CD8-positive, alpha-beta memory T cell (primary cell): Measurements from ENCODE around the gene DPYD. TPM values are rescaled to one million over a fixed set of nuclear protein-coding genes. Genes with fewer than 3 reads are reported as not detected.

Experiments used
- CTCF ChIA-PET: fragments of 350-600 bp; sonication (Branson Sonifier 250); formaldehyde crosslinking; loops from one replicate; lab custom pipeline; 2021; ENCODE audit warnings: antibody characterized with exemption; lab: Charles Lee
- POLR2A ChIA-PET: fragments of 350-600 bp; sonication (Branson Sonifier 250); formaldehyde crosslinking; loops from one replicate; lab custom pipeline; 2021; ENCODE audit warnings: antibody characterized with exemption; lab: Charles Lee
- DNase-seq, 5 donors: peaks; one replicate each; pipeline versions ENCODE4 v3.0.0 to v3.0.0-alpha.2; 2020 to 2022; ENCODE audit warnings: mixed read lengths in 1 of 5
- H3K27ac ChIP-seq: one replicate; pipeline ENCODE4 v1.7.0; 2013; ENCODE audit warnings: low read depth, mild to moderate bottlenecking, low read length, moderate library complexity
- H3K27me3 ChIP-seq: 2 replicates; pipeline ENCODE4 v1.7.0; 2013; ENCODE audit warnings: low read length, mild to moderate bottlenecking; ENCODE audit not compliant: insufficient read depth, poor library complexity, severe bottlenecking
- H3K36me3 ChIP-seq: 2 replicates; pipeline ENCODE4 v1.7.0; 2013; ENCODE audit warnings: mild to moderate bottlenecking, low read length, moderate library complexity; ENCODE audit not compliant: insufficient read depth
- H3K4me1 ChIP-seq: 2 replicates; pipeline ENCODE4 v1.7.0; 2013; ENCODE audit warnings: mild to moderate bottlenecking, low read length, moderate library complexity; ENCODE audit not compliant: insufficient read depth
- H3K4me3 ChIP-seq: 2 replicates; pipeline ENCODE4 v1.7.0; 2013; ENCODE audit warnings: mild to moderate bottlenecking, low read length
- H3K9me3 ChIP-seq: 2 replicates; pipeline ENCODE4 v1.7.0; 2013; ENCODE audit warnings: mild to moderate bottlenecking, low read length
- H3K27ac Mint-ChIP-seq, 8 donors: one replicate each; pipeline ENCODE4 v1.8.0; 2020 to 2021; ENCODE audit warnings: mixed read lengths in 8 of 8, mild to moderate bottlenecking in 6 of 8, inconsistent platforms in 3 of 8, moderate library complexity in 3 of 8
- H3K27me3 Mint-ChIP-seq, 2 donors: one replicate each; pipeline ENCODE4 v1.8.0; 2020 to 2021; ENCODE audit warnings: mixed read lengths in 2 of 2, mild to moderate bottlenecking in 1 of 2, moderate library complexity in 1 of 2
- H3K36me3 Mint-ChIP-seq, 3 donors: one replicate each; pipeline ENCODE4 v1.8.0; 2020 to 2021; ENCODE audit warnings: mixed read lengths in 3 of 3, inconsistent platforms in 1 of 3, mild to moderate bottlenecking in 1 of 3
- H3K4me1 Mint-ChIP-seq, 3 donors: one replicate each; pipeline ENCODE4 v1.8.0; 2020 to 2021; ENCODE audit warnings: mixed read lengths in 3 of 3, inconsistent platforms in 1 of 3, mild to moderate bottlenecking in 1 of 3
- H3K4me3 Mint-ChIP-seq, 7 donors: one replicate each; pipeline ENCODE4 v1.8.0; 2020 to 2021; ENCODE audit warnings: mixed read lengths in 7 of 7, mild to moderate bottlenecking in 6 of 7, moderate library complexity in 4 of 7, inconsistent platforms in 2 of 7
- H3K9me3 Mint-ChIP-seq, 5 donors: one replicate each; pipeline ENCODE4 v1.8.0; 2020 to 2022; ENCODE audit warnings: mixed read lengths in 5 of 5, mild to moderate bottlenecking in 3 of 5, moderate library complexity in 2 of 5, inconsistent platforms in 1 of 5
- polyA plus RNA-seq: library from polyadenylated mRNA; unstranded; fragments of 300-500 nt; fragmentation: Illumina TruSeq; gene quantifications from one replicate; pipeline ENCODE4 v1.2.3, GENCODE V29; 2021
- total RNA-seq, 2 experiments: library from RNA; stranded (reverse); gene quantifications; one replicate each; pipeline ENCODE4 v1.2.3, GENCODE V29; 2021

The DPYD gene
- total and polyA plus RNA-seq, 3 experiments from 2014 or later = 9.6 to 43.9 (median 10.3) TPM

DNA sequence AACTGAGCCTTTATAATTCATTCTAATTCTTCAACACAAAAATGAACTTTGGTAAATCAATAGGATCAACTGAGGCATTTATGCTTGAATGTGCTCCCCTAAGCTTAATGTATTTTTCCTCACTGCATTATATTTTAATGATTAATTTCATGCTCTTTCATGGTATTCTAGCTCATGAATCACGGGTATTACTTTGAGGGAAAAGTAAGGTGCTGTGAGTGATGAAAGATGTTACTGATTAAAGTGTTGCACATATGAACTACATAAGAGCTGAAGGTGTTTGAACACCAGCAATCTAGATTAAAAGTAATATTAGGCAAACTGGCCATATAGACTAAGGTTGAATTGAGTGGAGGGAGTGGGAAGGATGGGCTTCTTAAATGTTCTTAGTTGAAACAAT, 1.9 kb downstream of the DPYD start:
- no peak for DNase-seq
- Histone ChIP-seq H3K4me3 (peak overlapping the region; percentile 96), H3K27ac (no peak overlapping the region), H3K9me3 (no peaks in the 10 kb centered on the region), H3K27me3 (no peaks in the 10 kb centered on the region), H3K4me1 (peaks cover 29% of the 10 kb centered on the region), H3K36me3 (no peaks in the 10 kb centered on the region)
- ChIA-PET CTCF (interaction anchor here (0.8 kb wide), 1 partner anchor 16 kb away, joined by 3 read pairs; no protein-coding TSS in a partner anchor), POLR2A (no interaction called here)
- Mint-ChIP-seq H3K27me3 (no peaks in the 10 kb centered on the region), H3K36me3 (peaks cover 0 to 17% (median 2%) of the 10 kb centered on the region in 3 donors), H3K4me1 (peaks cover 52 to 73% (median 72%) of the 10 kb centered on the region in 3 donors), H3K27ac (peak overlapping the region in 5 of 8 donors; percentile 67 to 97 (median 93)), H3K4me3 (peak overlapping the region; percentile 95 to 100 (median 98)), H3K9me3 (no peaks in the 10 kb centered on the region)

DNA sequence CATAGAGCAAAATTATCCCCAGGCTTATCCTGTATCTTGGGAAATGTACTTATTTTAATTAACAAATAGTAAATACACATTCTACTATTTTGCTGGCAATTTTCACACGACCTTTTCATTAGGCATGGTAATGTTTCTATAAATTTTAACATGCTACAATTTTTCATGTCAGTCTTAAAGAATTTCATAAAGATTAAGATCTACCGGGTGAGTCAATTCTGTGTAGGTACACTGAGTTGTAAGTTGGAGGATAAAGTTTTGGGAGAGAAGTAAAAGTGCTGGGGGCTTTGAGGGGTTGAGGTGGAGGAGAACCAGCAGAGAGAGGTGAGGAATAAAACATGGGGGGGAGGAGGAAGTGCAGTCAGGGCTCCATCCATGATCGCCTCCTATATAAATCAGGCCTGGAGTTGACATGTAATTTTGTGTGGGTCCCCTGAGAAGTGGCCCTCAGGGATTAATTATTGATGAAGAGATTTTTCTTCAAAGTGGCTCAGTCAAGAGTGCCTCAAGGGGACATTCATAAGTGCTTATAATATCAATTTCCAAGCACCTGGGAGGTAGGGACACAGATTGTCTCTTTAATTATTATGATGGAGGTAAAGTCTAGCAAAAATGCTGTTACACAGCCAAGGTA, 7.2 kb downstream of the DPYD start:
- Mint-ChIP-seq H3K4me3 (no peak overlapping the region), H3K9me3 (no peaks in the 10 kb centered on the region), H3K4me1 (peaks cover 51 to 74% (median 71%) of the 10 kb centered on the region in 3 donors), H3K36me3 (peaks cover 0 to 2% (median 0%) of the 10 kb centered on the region in 3 donors), H3K27me3 (no peaks in the 10 kb centered on the region), H3K27ac (no peak overlapping the region)
- DNase-seq = no peak
- POLR2A ChIA-PET = interaction anchor here (0.7 kb wide), 1 partner anchor 65 kb away, joined by 3 read pairs; no protein-coding TSS in a partner anchor
- no peak overlapping the region for H3K27ac ChIP-seq
- H3K4me1 ChIP-seq = peaks cover 32% of the 10 kb centered on the region
- no peaks in the 10 kb centered on the region for H3K27me3 ChIP-seq
- CTCF ChIA-PET = interaction anchor here (1.0 kb wide), 1 partner anchor 23 kb away, joined by 3 read pairs; no protein-coding TSS in a partner anchor
- no peak overlapping the region for H3K4me3 ChIP-seq
- no peaks in the 10 kb centered on the region for H3K36me3 ChIP-seq
- H3K9me3 ChIP-seq = no peaks in the 10 kb centered on the region

DNA sequence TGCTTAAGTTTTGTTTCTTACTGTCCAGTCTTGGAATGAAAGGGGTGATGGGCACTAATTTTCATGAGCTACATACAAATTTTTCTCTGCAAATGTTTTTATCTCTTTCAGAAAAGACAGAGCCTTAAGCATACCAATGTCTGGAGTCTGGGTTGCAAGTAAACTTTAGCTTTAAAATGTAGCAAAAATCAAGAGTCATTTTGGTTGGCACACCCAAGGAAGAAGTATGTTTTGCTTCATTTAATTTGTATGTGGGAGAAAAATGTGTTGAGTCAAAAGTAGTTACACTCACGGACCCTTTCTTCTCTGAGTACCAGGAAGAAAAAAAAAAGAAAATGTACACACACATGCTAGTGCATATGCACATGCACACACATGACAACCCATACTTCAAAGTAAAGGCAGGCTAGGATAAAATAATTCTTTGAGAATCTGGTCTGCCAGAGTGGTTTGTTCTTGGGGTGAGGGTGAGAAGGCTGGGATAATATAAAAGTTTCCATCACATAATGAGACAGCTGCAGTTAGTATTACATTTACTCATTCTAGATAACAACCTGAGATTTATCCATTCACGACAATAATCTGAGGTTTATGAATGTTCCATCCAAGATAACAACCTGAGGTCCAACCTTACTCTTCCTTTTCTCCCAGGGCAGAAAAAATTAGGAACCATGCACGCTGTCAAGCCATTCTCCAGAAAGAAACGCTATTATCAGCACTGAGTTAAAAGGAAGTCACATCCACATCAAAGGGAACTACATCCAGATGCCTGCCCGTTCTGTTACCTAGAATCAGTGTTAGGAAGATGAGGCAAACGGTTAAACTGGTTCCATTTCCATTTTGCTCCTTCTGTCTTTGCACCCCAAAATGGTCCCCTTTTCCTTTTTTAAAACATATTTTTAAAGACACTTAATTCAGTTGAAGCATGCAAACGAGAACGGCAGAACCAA, 9.3 kb downstream of the DPYD start:
- H3K9me3 ChIP-seq = no peaks in the 10 kb centered on the region
- Mint-ChIP-seq H3K27ac (no peak overlapping the region), H3K9me3 (no peaks in the 10 kb centered on the region), H3K4me1 (peaks cover 35 to 54% (median 51%) of the 10 kb centered on the region in 3 donors), H3K4me3 (peak overlapping the region in 2 of 7 donors; percentile 21 to 40), H3K27me3 (no peaks in the 10 kb centered on the region), H3K36me3 (peaks cover 0 to 2% (median 0%) of the 10 kb centered on the region in 3 donors)
- peak in 1 of 5 donors; percentile 17 for DNase-seq
- H3K4me3 ChIP-seq = no peak overlapping the region
- no peak overlapping the region for H3K27ac ChIP-seq
- no peaks in the 10 kb centered on the region for H3K27me3 ChIP-seq
- H3K4me1 ChIP-seq = peaks cover 16% of the 10 kb centered on the region
- H3K36me3 ChIP-seq = no peaks in the 10 kb centered on the region
- ChIA-PET CTCF (no interaction called here), POLR2A (no interaction called here)

DNA sequence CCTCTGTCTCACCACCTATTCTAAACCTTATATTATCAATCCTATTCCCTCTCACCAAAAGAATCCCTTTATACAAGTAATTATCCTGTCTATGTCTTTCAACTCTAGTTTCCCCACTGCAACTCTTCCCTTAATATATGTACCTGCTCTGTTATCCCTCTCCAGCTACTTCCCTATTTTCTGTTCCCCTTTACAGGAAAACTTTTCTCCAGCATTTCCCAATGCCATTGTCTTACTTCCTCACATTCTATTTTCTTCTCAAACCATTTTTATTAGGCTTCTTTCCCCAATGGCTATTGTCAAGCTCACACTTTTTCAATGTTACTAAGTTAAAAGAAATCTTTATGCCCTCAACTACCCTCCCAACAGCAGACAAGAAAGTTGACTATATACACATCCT, 11.6 kb downstream of the DPYD start:
- Mint-ChIP-seq H3K9me3 (no peaks in the 10 kb centered on the region), H3K27ac (no peak overlapping the region), H3K4me3 (no peak overlapping the region), H3K4me1 (peaks cover 32 to 41% (median 38%) of the 10 kb centered on the region in 3 donors), H3K36me3 (peaks cover 0 to 2% (median 0%) of the 10 kb centered on the region in 3 donors), H3K27me3 (no peaks in the 10 kb centered on the region)
- Histone ChIP-seq H3K27me3 (no peaks in the 10 kb centered on the region), H3K9me3 (no peaks in the 10 kb centered on the region), H3K4me3 (no peak overlapping the region), H3K36me3 (no peaks in the 10 kb centered on the region), H3K27ac (no peak overlapping the region), H3K4me1 (peaks cover 16% of the 10 kb centered on the region)
- DNase-seq = no peak
- CTCF ChIA-PET = no interaction called here
- POLR2A ChIA-PET = no interaction called here

DNA sequence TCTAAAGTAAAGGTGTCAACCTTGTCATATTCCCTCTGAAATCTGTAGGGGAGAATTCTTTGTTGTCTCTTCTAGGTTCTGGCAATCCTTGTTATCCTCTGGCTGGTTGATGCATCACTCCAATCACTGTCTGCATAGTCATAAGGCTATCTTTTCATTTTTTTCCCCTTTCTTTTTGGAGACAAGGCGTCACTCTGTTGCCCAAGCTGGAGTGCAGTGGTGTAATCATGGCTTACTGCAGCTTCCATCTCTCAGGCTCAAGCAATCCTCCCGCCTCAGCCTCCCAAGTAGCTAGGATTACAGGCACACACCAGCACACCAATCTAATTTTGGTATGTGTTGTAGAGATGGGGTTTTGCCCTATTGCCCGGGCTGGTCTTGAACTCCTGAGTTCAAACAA, 12.9 kb downstream of the DPYD start:
- Histone ChIP-seq H3K4me3 (no peak overlapping the region), H3K4me1 (peaks cover 16% of the 10 kb centered on the region), H3K27me3 (no peaks in the 10 kb centered on the region), H3K9me3 (no peaks in the 10 kb centered on the region), H3K36me3 (no peaks in the 10 kb centered on the region), H3K27ac (no peak overlapping the region)
- no peaks in the 10 kb centered on the region for H3K9me3 Mint-ChIP-seq
- H3K4me3 Mint-ChIP-seq = no peak overlapping the region
- peaks cover 0 to 2% (median 0%) of the 10 kb centered on the region in 3 donors for H3K36me3 Mint-ChIP-seq
- DNase-seq = no peak
- H3K4me1 Mint-ChIP-seq = peaks cover 32 to 38% (median 35%) of the 10 kb centered on the region in 3 donors
- H3K27ac Mint-ChIP-seq = no peak overlapping the region
- CTCF ChIA-PET = no interaction called here
- no peaks in the 10 kb centered on the region for H3K27me3 Mint-ChIP-seq
- POLR2A ChIA-PET = no interaction called here

DNA sequence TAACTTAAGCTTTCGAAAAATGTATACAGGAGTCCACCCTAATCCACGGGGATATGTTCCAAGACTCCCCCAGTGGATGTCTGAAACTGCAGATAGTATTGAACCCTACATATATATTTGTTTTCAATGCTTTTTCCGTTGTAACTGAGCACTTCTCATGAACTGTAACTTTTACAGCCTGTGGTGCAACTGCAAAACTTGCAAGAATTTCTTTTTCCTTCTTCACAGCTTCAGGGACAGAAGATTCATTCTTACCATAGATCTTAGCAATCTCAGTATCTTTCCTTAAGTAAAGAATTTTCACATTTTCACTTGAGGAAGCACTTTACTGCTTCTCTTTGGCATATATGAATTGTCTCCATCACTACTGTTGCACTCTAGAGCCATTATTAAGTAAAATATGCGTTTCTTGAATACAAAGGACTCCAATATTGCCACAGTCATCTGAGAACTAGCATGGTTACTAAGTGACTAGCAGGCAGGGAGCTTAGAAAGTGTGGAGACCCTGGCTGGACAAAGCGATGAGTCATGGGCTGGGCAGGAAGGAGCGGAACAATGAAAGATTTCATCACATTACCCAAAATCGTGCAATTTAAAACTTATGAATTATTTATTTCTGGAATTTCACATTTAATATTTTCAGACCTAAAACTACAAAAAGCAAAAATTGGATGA, 14.1 kb downstream of the DPYD start:
- H3K27ac ChIP-seq = no peak overlapping the region
- Mint-ChIP-seq H3K36me3 (peaks cover 0 to 2% (median 0%) of the 10 kb centered on the region in 3 donors), H3K9me3 (no peaks in the 10 kb centered on the region), H3K27me3 (no peaks in the 10 kb centered on the region), H3K4me3 (no peak overlapping the region), H3K4me1 (peaks cover 35 to 39% (median 35%) of the 10 kb centered on the region in 3 donors), H3K27ac (peak overlapping the region in 2 of 8 donors; percentile 41 to 54)
- H3K9me3 ChIP-seq = no peaks in the 10 kb centered on the region
- ChIA-PET CTCF (no interaction called here), POLR2A (no interaction called here)
- no peaks in the 10 kb centered on the region for H3K27me3 ChIP-seq
- H3K4me1 ChIP-seq = peaks cover 15% of the 10 kb centered on the region
- no peak for DNase-seq
- H3K4me3 ChIP-seq = no peak overlapping the region
- no peaks in the 10 kb centered on the region for H3K36me3 ChIP-seq

DNA sequence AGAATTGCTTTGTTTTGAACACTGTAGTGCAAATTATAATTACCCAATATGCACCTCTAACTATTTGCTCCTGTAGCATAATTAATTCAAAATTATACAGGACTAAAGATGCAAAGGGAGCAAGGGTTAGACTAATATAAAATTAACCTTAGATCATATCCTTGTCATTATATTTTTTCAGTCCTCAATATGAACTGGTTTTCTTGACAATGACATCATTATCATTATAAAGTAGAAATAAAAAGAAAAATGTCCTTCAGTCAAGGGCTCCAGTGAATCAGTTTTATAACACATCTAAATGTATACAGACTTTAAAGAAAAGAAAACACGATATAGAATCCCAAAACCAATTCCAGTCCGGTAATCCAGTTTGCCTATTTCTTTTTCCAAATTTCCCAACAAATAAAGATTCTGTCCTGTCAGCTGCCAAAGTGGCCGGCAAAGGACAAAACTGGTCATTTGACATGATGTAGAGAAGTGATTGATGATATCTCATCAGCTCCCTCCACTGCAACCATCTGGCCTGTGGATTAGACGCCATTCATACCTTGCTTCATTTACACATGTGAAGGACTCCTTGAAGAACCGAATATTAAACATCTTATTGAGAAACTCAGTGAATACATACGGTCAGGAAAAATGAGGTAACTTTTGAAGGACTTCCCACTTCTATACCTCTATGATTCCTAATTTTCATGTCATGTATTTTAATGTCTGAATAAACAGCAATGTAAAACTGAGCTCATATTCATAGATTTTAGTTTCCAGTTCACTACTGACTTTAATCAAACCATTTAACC, 15.5 kb downstream of the DPYD start:
- H3K9me3 Mint-ChIP-seq = peaks cover 0 to 2% (median 0%) of the 10 kb centered on the region in 5 donors
- H3K27ac Mint-ChIP-seq = no peak overlapping the region
- Histone ChIP-seq H3K27ac (no peak overlapping the region), H3K9me3 (no peaks in the 10 kb centered on the region), H3K4me3 (no peak overlapping the region), H3K27me3 (no peaks in the 10 kb centered on the region), H3K36me3 (no peaks in the 10 kb centered on the region), H3K4me1 (peaks cover 14% of the 10 kb centered on the region)
- DNase-seq = no peak
- peaks cover 0 to 2% (median 0%) of the 10 kb centered on the region in 3 donors for H3K36me3 Mint-ChIP-seq
- ChIA-PET CTCF (no interaction called here), POLR2A (no interaction called here)
- H3K4me3 Mint-ChIP-seq = no peak overlapping the region
- H3K27me3 Mint-ChIP-seq = no peaks in the 10 kb centered on the region
- peaks cover 40 to 46% (median 40%) of the 10 kb centered on the region in 3 donors for H3K4me1 Mint-ChIP-seq
